ENCODE results near the gene COTL1.

GRCh38 chr16:84537491-84538151 is 80.3 kb downstream of the COTL1 start:
- no peak for TF ChIP-seq RNF2 (IDR thresholded peaks at IDR 0.05; ENCODE audit: borderline replicate concordance, low read depth)
- no peak for TF ChIP-seq REST (IDR thresholded peaks at IDR 0.05)
- no peak for TF ChIP-seq EHMT2 (IDR thresholded peaks at IDR 0.05; ENCODE audit: low read depth)
- no peak for TF ChIP-seq CTCF (IDR thresholded peaks at IDR 0.05)
- no peak for TF ChIP-seq RFX5 (IDR thresholded peaks at IDR 0.05)
- TF ChIP-seq POLR2A (IDR thresholded peaks at IDR 0.05; ENCODE audit: low read length) = no peak

Data from A549 (cell line).